ENCODE results near the gene PHAF1.

DNA sequence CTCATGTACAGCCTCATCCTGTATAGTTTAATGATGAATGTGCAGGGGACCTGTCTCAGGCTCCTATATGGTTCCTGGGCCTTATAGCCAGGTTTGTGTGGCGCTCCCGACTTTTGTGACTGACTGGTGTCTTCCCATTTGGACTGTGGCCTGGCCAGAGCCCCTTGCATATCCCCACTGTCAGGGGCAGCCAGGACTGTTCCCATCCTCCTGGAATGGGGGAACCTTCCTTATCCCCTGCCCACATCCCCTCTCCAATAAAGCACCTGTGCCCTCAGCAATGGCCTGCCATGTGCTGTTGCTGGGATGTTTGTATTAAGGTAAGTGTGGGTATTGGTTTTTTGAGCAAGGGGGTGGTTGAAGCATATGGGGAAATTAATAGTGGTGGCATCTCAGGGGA, 38.5 kb downstream of the PHAF1 start:
- no peak for TF ChIP-seq ZNF565 (CRISPR knock-in tag; conservative IDR thresholded peaks at IDR 0.05; ENCODE audit: low read depth)
- TF ChIP-seq RARB (CRISPR knock-in tag; IDR thresholded peaks at IDR 0.05): no peak
- TF ChIP-seq, protein P1, sequence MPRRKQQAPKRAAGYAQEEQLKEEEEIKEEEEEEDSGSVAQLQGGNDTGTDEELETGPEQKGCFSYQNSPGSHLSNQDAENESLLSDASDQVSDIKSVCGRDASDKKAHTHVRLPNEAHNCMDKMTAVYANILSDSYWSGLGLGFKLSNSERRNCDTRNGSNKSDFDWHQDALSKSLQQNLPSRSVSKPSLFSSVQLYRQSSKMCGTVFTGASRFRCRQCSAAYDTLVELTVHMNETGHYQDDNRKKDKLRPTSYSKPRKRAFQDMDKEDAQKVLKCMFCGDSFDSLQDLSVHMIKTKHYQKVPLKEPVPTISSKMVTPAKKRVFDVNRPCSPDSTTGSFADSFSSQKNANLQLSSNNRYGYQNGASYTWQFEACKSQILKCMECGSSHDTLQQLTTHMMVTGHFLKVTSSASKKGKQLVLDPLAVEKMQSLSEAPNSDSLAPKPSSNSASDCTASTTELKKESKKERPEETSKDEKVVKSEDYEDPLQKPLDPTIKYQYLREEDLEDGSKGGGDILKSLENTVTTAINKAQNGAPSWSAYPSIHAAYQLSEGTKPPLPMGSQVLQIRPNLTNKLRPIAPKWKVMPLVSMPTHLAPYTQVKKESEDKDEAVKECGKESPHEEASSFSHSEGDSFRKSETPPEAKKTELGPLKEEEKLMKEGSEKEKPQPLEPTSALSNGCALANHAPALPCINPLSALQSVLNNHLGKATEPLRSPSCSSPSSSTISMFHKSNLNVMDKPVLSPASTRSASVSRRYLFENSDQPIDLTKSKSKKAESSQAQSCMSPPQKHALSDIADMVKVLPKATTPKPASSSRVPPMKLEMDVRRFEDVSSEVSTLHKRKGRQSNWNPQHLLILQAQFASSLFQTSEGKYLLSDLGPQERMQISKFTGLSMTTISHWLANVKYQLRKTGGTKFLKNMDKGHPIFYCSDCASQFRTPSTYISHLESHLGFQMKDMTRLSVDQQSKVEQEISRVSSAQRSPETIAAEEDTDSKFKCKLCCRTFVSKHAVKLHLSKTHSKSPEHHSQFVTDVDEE (CRISPR knock-in tag; IDR thresholded peaks at IDR 0.05): no peak
- TF ChIP-seq OSR1 (CRISPR knock-in tag; IDR thresholded peaks at IDR 0.05): no peak
- TF ChIP-seq ARNTL (CRISPR knock-in tag; IDR thresholded peaks at IDR 0.05; ENCODE audit: borderline replicate concordance, low read depth): no peak
- no peak for TF ChIP-seq SNAI2 (CRISPR knock-in tag; IDR thresholded peaks at IDR 0.05)
- TF ChIP-seq ISL1 (CRISPR knock-in tag; IDR thresholded peaks at IDR 0.05): no peak
- TF ChIP-seq ZC3H10 (CRISPR knock-in tag; IDR thresholded peaks at IDR 0.05): no peak
- TF ChIP-seq BACH2 (CRISPR knock-in tag; IDR thresholded peaks at IDR 0.05; ENCODE audit: borderline replicate concordance): no peak
- no peak for TF ChIP-seq ZFP30 (CRISPR knock-in tag; IDR thresholded peaks at IDR 0.05)
- no peak for TF ChIP-seq ZNF8 (CRISPR knock-in tag; IDR thresholded peaks at IDR 0.05)
